HG03175 (cell line): ENCODE measurements around the gene PROSER3.
"Not testable (repeated sequence)": the region's sequence is repeated elsewhere in the genome, so short reads cannot be mapped to it uniquely, and the experiment has no call there.

Experiments used
- ATAC-seq: cut with Tn5 transposase; IDR thresholded peaks from one replicate; pipeline ENCODE4 v1.9.1; 2021; ENCODE audit warnings: mild to moderate bottlenecking, moderate library complexity; ENCODE audit not compliant: unreplicated experiment

The PROSER3 gene

DNA sequence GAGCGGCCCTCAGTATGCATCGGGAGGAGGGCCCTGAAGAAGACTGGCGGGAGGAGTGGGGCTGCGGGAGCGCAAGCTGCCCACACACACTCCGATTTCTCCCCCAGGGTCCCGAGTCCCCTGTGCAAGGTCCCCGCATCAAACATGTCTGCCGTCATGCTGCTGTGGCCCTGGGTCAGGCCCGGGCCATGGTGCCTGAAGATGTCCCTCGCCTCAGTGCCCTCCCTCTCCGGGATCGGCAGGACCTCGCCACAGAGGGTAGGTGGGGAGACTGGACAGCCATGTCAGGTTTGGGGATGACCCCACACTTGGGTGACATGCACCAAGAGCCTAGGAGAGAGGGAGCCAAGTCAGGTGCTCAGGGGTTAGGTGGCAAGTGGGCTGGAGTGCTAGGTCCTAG lies 35.5 kb upstream of the PROSER3 start:
- no peak for ATAC-seq

DNA sequence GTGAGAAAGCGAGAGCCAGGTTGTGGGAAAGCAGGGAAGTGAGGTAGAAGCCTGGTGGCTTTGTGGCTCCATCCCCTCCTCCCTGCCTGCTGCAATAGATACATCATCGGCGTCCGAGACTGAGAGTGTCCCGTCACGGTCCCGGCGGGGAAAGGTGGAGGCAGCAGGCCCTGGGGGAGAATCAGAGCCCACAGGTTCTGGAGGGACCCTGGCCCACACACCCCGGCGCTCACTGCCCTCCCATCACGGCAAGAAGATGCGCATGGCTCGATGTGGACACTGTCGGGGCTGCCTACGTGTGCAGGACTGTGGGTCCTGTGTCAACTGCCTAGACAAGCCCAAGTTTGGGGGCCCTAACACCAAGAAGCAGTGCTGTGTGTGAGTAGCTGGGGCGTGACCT lies 35.1 kb upstream of the PROSER3 start:
- ATAC-seq, result no peak

DNA sequence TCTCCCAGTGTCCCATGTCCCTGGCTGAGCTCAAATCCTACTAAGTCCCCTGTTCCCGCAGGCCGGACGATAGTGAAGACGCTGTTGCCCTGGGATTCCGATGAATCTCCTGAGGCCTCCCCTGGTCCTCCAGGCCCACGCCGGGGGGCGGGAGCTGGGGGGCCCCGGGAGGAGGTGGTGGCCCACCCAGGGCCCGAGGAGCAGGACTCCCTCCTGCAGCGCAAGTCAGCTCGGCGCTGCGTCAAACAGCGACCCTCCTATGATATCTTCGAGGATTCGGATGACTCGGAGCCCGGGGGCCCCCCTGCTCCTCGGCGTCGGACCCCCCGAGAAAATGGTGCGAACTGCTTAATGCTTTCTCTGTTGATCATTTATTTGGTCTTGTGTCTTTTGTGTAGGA lies 34.3 kb upstream of the PROSER3 start:
- no peak for ATAC-seq

DNA sequence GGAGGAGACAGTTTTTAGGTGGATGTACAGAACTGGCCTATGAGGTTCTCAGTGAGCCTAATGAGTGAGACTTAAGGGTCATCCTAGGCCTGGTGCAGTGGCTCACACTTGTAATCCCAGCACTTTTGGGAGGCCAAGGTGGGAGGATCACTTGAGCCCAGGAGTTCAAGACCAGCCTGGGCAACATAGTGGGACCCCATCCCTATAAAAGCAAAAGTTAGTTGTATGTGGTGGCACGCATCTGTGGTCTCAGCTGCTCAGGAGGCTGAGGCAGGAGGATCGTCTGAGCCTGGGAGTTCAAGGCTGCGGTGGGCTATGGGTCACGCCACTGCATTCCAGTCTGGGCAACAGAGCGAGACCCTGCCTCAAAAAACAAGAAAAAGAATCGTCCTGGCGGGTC lies 33.8 kb upstream of the PROSER3 start:
- ATAC-seq, result not testable (repeated sequence)

DNA sequence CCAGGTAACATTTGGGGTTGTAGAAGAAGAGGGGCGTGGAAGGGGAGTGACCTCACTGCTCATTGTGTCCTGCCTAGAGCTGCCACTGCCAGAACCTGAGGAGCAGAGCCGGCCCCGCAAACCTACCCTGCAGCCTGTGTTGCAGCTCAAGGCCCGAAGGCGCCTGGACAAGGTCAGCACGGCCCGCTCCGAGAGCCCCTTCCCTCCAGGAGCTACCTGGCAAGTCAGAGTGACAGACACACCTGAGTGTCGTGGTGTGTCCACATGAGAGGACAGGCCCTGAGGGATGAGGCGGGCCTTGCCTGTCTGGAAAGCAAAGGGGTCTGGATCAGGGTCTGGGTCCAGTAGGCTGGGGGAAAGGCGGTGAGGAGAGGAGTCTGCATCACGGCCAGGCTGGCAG lies 33.4 kb upstream of the PROSER3 start:
- no peak for ATAC-seq

DNA sequence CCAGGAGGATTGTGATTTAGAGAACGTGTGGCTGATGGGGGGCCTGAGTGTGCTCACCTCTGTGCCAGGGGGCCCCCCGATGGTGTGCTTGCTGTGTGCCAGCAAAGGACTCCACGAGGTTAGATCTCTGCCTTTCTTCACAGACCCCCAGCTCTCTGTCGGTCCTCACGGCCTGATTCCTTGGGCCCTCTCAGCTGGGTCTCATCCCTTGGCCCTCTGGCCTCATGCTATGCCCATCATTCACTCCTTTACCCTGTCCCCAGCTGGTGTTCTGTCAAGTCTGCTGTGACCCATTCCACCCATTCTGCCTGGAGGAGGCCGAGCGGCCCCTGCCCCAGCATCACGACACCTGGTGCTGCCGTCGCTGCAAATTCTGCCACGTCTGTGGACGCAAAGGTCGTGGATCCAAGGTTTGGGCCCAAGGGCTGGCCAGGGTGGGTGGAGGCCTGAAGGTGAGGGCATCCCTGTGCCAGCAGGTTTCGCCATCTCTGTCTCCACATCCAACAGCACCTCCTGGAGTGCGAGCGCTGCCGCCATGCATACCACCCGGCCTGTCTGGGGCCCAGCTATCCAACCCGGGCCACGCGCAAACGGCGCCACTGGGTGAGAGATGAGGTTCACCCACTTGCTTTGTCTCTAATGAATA lies 32.6 kb upstream of the PROSER3 start:
- no peak for ATAC-seq

DNA sequence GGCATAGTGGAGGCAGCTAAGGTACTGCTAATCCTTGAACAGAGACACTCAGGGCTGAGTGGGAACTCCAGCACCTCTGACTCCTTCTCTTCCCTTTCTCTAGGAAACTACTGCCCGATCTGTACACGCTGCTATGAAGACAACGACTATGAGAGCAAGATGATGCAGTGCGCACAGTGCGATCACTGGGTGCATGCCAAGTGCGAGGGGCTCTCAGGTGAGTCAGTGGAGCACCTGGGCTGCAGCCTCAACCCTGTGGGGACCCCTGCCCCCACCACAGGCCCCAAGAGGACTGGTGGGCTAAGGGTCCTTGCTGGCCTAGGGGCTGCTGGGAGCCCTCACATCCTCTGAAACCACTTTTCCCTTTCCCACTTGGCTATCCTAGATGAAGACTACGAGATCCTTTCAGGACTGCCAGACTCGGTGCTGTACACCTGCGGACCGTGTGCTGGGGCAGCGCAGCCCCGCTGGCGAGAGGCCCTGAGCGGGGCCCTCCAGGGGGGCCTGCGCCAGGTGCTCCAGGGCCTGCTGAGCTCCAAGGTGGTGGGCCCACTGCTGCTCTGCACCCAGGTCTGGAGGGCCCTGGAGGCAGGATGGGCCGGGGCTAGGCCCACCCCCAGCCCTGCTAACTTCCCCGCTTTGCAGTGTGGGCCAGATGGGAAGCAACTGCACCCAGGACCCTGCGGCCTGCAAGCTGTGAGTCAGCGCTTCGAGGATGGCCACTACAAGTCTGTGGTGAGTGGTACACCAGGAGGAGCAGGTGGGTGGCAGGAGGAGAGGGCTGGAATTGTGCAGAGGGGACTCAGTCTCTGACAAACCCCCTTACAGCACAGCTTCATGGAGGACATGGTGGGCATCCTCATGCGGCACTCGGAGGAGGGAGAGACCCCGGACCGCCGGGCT lies 30.7 kb upstream of the PROSER3 start:
- ATAC-seq, result no peak

DNA sequence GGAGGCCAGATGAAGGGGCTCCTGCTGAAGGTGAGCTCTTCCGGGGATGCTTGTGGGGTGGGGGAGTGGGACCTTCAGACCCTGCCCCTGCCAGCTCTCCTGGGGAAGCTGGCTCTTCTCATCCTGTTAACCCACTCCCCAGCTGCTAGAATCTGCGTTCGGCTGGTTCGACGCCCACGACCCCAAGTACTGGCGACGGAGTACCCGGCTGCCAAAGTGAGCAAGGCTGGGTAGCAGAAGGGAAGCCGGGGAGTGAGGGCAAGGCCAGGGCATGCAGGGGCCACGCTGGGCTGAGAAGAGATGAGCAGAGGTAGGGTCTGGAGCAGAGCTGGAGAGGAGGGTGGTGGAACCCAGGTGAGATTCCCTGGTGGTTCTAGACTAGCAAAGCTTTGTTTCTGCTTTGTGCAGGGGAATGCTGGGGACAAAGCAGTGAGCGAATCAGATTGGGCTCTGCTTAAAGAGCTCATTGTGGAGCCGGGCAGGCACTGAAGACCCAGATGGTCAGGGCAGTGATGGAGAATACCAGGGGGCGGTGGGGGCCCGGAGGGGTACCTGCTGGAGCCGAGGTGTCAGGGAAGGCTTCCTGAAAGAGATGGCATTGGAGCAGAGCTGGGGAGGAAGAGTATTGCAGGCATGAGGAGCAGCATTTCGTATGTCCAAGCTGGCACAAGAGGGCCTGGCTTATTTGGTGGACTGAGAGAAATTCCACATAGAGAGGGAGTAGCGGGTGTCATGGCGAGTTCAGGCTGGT lies 29.8 kb upstream of the PROSER3 start:
- no peak for ATAC-seq

DNA sequence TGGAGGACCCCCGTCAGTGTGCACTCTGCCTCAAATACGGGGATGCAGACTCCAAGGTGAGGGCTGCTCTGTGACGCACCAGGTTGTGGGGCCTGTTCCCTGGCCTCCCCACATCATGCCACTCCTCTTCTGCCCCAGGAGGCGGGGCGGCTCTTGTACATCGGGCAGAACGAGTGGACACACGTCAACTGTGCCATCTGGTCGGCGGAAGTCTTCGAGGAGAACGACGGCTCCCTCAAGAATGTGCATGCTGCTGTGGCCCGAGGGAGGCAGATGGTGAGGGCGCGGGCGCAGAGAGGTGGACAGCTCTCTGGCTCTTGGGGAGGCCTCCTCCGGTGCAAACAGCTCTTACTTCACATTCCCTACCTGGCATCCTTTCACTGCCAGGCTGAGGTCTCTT lies 29.0 kb upstream of the PROSER3 start:
- ATAC-seq, result no peak

DNA sequence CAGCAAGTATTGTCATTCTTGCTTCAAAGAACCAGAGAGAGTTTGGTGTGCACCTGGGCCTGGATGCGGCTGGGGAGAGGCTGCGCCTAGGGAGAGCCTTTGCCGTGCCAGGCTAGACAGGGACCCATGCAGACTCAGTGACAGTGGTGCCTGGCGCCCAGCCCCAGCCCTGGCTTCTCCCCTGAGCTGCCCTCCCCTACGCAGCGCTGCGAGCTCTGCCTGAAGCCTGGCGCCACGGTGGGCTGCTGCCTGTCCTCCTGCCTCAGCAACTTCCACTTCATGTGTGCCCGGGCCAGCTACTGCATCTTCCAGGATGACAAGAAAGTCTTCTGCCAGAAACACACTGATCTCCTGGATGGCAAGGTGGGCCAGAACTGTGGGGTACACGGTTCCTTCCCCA lies 28.2 kb upstream of the PROSER3 start:
- no peak for ATAC-seq

DNA sequence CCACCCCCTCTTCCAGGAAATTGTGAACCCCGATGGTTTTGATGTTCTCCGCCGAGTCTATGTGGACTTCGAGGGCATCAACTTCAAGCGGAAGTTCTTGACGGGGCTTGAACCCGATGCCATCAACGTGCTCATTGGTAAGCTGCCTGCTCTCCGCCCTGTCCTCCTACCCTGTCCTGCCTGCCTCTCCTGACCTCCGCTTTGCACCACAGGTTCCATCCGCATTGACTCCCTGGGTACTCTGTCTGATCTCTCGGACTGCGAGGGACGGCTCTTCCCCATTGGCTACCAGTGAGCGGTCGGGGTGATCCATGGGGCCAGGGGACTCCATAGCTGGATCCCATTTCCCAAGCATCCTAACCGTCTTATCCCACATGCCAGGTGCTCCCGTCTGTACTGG lies 27.6 kb upstream of the PROSER3 start:
- no peak for ATAC-seq

DNA sequence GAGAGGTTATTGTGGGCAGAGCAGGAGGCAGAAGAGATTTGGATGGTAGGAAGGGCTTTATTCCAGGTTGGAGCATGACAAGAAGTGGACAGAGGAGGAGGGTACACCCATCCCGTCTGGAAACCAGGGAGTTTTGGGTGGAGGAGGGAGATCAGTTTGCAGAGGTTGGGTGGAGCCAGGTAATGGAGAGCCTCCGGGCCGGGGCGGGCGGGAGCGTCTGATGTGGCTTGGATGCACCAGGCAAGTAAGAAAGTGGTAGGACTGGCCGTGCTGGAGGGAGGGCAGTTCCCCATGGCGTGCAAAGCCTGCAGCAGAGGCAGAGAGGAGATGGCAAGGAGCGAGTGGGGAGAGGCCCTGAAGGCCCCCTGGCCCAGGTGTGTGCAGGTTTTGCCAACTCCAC lies 26.6 kb upstream of the PROSER3 start:
- no peak for ATAC-seq

DNA sequence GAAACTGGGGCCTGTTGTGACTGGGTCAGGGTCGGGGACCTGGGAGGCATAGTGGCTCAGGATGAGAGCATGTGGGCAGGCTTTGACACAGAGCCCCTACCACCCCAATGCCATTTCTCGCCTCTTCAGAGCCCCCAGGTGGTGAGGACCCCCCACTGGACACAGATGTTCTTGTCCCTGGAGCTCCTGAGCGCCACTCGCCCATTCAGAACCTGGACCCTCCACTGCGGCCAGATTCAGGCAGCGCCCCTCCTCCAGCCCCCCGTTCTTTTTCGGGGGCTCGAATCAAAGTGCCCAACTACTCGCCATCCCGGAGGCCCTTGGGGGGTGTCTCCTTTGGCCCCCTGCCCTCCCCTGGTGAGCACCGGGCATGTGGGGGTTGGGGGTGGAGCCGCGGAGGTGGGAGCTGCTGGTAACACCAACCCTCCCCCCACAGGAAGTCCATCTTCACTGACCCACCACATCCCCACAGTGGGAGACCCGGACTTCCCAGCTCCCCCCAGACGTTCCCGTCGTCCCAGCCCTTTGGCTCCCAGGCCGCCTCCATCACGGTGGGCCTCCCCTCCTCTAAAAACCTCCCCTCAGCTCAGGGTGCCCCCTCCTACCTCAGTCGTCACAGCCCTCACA lies 26.1 kb upstream of the PROSER3 start:
- ATAC-seq, result no peak

DNA sequence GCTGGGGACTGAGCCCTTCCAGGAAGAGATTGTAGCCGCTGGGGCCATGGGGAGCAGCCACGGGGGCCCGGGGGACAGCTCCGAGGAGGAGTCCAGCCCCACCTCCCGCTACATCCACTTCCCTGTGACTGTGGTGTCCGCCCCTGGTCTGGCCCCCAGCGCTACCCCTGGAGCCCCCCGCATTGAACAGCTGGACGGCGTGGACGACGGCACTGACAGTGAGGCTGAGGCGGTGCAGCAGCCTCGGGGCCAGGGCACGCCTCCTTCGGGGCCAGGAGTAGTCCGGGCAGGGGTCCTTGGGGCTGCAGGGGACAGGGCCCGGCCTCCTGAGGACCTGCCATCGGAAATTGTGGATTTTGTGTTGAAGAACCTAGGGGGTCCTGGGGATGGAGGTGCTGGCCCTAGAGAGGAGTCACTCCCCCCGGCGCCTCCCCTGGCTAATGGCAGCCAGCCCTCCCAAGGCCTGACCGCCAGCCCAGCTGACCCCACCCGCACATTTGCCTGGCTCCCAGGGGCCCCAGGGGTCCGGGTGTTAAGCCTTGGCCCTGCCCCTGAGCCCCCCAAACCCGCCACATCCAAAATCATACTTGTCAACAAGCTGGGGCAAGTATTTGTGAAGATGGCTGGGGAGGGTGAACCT lies 25.3 kb upstream of the PROSER3 start:
- ATAC-seq, result no peak

DNA sequence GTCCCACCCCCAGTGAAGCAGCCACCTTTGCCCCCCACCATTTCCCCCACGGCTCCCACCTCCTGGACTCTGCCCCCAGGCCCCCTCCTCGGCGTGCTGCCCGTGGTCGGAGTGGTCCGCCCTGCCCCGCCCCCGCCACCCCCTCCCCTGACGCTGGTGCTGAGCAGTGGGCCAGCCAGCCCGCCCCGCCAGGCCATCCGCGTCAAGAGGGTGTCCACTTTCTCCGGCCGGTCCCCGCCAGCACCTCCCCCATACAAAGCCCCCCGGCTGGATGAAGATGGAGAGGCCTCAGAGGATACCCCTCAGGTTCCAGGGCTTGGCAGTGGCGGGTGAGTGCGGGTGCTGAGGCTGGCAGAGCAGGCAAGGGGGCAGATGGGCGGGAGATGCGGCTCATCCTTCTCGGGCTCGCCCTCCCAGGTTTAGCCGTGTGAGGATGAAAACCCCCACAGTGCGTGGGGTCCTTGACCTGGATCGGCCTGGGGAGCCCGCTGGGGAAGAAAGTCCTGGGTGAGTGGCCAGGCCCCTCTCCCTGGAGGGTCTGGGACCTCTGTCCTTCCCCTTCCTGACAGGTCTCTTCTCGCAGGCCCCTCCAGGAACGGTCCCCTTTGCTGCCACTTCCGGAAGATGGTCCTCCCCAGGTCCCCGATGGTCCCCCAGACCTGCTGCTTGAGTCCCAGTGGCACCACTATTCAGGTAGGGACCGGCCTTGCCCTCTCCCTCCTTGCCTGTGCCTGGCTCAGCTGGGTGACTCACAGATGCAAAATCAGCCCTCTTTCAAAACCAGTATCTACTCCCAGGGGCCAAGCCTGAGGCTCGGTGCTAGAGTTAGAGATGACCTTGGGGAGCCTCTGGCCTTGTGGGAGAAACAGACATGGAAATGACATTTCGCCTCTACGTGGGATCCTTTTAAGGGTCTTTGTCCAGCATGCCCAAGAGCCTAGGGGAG lies 24.5 kb upstream of the PROSER3 start:
- no peak for ATAC-seq

DNA sequence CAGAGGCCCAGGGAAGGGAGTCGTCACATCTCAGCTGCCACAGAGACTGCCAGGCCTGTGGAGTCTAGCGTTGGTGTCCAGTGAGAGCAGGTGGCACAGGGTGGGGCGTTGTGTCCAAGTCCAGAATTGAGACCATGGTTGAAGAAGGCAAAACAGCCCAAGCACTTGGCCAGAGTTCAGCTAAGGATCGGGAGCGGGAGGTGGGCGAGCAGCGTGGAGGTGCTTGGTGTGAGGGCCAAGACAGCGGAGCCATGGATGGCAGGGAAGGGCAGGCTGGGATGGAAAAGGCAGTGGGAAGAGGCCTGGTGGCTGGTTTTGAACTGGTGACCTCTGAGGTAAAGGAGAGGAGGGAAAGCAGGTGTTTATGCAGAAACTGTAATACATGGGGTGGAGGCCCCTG lies 23.7 kb upstream of the PROSER3 start:
- no peak for ATAC-seq

DNA sequence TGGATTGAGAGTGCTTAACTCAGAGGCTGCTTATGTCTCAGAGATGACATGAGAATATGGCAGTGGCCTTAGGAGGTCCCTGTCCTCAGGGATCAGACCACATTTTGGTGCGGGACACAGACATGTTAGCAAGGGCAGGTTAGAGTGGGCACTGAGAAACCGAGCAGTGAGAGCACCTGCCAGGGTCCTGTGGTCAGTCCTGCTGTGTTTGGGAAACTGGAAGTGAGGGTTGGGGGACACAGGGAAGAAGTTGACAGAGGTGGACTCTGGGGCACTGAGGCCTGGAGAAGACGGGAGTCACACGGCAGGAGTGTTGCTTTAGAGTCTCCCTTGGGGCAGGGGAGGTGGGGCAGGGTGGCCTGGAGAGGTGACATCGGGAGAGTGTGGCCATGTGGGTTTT lies 23.1 kb upstream of the PROSER3 start:
- no peak for ATAC-seq

DNA sequence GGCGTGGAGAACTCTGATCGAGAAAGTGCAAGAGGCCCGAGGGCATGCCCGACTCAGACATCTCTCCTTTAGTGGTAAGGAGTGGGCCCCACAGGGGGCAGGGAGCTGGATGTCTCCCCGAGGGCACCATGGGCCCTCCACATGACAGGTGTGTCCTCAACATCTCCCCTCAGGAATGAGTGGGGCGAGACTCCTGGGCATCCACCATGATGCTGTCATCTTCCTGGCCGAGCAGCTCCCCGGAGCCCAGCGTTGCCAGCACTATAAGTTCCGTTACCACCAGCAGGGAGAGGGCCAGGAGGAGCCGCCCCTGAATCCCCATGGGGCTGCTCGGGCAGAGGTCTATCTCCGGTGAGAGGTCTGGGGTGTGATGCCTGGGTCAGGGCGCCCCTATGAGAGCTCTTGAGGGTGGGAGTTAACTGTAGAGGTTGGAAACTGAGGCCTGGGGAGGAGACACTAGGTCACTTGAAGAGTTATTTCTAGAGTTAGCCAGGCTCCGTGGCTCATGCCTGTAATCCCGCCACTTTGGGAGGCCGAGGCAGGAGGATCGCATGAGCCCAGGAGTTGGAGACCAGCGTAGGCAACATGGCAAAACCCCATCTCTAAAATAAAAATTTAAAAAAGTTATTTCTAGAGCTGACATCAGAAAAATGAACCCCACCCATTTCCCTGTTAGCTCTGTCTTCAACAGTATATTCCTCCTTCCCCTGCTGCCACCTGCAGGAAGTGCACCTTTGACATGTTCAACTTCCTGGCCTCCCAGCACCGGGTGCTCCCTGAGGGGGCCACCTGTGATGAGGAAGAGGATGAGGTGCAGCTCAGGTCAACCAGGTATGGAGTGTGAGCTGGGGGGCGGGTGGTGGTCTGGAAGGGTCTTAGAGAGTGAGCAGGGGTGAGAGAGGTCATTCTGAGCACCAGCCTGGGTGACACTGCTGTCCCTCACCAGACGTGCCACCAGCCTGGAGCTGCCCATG lies 20.8 kb upstream of the PROSER3 start:
- no peak for ATAC-seq
